ENCODE measurements around the gene CMTM5.
"Not testable (repeated sequence)": the region's sequence is repeated elsewhere in the genome, so short reads cannot be mapped to it uniquely, and the experiment has no call there.

CMTM5 gene

GRCh38 chr14:23379366-23380196 is 2.7 kb downstream of the CMTM5 start:
- peak; percentile 80 for DNase-seq

- no peak for DNase-seq
Measured at GRCh38 chr14:23380197-23380914, 3.5 kb downstream of the CMTM5 start.

- no peak for DNase-seq
Measured at GRCh38 chr14:23380976-23381375, 4.1 kb downstream of the CMTM5 start.

DNA sequence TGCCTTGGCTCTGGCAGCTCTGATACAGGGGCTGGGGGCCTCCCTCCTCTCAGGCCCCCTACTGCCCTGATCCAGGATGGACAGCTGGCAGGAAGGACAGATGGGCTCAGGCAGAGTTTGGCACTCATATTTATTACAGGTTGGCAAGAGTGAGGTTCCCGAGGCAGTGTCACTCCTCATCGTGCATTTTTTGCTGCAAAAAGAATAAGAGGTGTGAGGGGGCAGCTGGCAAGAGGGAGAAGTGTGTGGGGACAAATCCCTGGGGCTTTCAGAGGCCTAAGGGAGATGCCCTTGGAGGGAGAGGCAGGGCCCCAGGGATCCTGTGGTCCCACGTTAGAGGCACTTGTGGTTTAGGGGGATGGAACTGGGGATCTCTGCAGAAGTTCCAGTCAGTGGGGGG is 5.0 kb downstream of the CMTM5 start:
- DNase-seq = no peak

DNA sequence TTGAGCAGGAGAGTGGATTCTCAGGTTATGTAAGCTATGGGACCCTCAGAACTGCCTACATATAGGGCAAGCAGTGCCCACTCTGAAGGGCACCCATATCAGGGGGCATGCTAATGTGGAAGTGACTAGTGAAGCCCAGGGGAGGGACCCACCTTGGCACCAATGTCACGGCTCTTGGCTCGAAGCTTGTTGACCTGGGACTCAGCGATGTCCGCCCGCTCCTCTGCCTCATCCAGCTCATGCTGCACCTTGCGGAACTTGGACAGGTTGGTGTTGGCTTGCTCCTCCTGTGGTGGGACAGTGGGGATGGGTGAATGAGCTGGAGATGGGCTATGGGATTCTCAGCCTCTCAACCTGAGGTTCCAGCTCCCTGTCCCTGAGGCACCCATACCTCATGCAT is 5.4 kb downstream of the CMTM5 start:
- no peak for DNase-seq

DNA sequence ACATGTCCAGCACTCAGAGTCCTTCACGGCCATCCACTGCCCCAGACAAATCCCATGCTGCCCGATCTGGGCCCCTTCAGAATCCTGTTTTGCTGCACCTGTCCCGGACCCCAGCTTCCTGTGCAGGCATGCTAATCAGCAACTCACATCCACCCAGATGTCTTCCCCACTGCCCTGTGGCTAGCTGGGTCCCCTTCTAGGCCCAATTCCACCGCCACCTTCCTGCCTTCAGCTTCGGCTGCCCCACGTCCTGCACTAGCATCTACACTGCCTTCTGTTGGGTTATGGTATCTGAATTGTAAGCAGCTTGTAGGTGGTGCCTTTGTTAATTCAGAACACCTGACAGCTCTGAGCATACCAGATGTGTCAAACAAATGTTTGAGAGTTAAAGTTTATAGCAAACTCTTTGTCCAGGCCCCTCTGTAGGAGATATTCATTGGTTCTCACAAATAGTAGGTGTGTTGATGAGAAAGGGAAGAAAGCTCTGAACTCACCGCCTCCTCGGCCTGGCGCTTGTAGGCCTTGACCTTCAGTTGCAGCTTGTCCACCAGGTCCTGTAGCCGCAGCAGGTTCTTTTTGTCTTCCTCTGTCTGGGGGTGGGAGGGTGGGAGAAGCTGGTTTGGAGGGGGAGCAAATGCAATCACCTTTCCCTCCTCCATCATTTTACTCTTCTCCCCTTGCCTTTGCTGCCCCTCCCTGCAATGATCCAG is 6.0 kb downstream of the CMTM5 start:
- DNase-seq = no peak

DNA sequence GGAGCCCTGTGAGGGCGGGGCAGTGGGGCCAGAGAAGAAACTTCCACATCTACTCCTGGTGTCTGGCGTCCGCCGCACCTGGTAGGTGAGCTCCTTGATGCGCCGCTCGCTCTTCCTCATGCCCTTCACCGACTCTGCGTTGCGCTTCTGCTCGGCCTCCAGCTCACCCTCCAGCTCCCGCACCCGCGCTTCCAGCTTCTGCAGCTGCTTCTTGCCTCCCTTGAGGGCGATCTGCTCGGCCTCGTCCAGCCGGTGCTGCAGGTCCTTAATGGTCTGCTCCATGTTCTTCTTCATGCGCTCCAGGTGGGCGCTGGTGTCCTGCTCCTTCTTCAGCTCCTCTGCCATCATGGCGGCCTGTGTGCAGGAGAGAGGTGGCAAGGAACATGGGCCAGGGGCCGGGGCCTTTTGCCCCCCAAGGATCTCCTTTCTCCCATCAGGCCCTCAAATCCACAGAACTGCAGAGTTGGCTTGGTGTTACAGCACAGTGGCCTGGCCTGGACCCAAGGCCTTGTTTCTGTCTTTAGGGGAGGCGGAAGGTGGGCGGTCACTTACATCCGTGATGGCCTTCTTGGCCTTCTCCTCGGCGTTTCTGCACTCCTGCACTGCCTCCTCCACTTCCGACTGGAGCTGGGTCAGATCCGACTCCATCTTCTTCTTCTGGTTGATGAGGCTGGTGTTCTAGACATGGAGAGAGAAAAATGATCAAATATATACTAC is 7.7 kb downstream of the CMTM5 start:
- no peak for DNase-seq

- no peak for DNase-seq
Measured at GRCh38 chr14:23385244-23385641, 8.4 kb downstream of the CMTM5 start.

DNA sequence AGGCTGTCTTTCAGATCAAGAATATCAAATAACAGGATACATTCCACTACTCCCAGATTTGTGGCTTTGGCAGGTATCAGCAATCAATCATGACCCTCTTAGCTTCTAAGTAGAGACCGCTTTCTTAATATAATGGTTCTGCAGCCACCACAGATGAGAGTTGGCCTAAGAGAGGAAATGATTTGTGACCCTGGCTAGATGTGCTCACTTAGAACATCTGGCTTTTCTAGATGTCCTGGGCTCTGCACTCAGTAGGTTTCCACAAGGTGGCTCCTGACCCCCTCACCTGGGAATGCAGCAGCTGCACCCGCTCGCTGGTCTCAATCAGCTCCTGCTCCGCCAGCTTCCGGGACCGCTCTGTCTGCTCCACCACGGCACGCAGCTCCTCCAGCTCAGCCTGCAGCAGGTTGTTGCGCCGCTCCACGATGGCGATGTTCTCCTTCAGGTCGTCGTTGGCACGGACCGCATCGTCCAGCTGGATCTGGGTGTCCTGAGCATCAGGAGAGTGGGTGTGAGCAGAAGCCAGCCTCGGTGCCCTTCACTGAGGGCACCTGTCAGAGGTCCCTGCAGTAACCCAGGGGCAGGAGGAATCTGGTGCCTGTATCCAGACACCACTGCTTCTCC is 8.9 kb downstream of the CMTM5 start:
- no peak for DNase-seq

DNA sequence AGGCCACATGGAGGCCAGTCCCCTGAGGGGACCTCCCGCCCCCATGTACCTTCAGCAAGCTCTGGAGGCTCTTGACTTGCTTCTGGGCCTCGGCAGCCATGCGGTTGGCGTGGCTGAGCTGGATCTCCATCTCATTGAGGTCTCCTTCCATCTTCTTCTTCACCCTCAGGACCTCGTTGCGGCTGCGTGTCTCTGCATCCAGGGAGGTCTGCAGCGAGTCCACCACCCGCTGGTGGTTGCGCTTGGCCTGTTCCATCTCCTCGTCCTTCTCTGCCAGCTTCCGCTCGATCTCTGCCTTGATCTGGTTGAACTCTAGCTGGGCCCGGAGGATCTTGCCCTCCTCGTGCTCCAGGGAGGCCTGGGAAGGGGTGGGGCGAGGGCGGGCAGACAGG is 9.4 kb downstream of the CMTM5 start:
- not testable (repeated sequence) for DNase-seq

DNA sequence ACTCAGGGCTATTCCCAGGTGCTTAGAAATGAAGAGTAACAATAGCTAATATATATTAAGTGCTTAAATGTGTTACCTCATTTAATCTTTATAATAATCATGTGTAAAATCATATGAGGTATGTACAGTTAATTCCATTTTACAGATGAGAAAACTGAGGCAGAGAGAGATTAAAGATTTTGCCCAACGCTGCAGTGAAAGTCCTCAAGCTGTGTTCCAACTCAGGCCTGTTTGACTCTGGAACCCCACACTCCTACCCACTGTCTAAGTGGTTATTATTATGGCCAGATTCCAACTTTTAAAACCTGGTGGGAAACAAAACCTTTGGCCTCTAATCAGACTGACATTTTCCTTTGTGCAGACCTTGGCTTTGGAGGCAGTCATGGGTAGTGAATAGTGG is 10.2 kb downstream of the CMTM5 start:
- no peak for DNase-seq

GRCh38 chr14:23387916-23388882 is 11.4 kb downstream of the CMTM5 start:
- DNase-seq = no peak

DNA sequence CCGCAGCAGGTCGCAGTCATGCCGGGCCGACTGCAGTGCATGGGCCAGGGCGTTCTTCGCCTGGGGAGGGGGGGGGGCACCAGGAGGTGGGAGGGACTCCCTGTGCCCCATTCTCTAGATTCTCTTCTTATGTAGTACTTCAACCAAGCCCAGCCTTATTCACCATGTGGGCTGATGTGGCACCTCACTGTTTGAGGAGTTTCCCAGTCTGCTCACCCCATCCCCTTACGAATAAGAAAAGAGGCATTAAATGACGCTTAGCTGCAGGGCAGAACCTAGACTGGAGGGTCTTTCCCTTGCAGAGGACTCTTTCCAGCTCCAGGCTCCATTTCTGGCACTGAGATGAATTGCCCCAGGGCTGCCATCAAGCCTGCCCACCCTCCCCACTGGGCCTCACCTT is 12.2 kb downstream of the CMTM5 start:
- no peak for DNase-seq

DNA sequence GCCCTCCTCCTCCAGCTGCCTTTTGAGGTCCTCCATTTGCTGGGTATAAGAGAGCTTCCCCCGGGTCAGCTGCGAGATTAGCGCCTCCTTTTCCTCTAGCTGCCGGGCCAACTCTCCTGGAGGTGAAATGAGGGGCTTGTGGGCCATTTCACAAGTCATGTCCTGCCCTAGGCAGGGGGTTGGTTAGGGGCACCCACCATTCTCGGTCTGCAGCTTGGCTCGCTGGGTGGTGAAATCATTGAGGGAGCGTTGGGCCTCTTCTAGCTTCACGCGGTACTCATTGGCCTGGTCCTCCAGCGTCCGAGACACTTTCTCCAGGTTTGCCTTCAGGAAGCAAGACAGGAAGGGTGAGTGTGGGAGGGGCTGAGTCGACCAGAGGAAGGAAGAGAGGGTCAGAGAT is 12.6 kb downstream of the CMTM5 start:
- no peak for DNase-seq

DNA sequence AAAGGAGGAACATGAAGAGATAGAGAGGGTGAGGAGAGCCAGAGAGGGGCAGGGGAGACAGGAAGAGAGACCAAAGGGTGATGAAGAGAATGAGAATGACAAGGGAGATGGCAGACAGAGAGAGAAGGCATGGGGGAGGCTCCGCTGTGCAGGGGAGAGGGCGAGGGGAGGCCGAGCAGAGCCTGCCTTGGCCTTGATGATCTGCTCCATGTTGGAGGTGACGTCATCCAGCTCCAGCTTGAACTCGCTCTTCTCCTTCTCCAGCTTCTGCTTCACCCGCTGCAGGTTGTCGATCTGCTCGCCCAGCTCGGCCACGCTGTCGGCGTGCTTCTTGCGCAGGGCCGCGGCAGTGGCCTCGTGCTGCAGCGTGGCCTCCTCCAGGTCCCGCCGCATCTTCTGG is 13.0 kb downstream of the CMTM5 start:
- not testable (repeated sequence) for DNase-seq

- DNase-seq = no peak
Measured at GRCh38 chr14:23392613-23393012, 15.8 kb downstream of the CMTM5 start.

GRCh38 chr14:23396126-23396525 is 19.3 kb downstream of the CMTM5 start:
- no peak for DNase-seq

DNA sequence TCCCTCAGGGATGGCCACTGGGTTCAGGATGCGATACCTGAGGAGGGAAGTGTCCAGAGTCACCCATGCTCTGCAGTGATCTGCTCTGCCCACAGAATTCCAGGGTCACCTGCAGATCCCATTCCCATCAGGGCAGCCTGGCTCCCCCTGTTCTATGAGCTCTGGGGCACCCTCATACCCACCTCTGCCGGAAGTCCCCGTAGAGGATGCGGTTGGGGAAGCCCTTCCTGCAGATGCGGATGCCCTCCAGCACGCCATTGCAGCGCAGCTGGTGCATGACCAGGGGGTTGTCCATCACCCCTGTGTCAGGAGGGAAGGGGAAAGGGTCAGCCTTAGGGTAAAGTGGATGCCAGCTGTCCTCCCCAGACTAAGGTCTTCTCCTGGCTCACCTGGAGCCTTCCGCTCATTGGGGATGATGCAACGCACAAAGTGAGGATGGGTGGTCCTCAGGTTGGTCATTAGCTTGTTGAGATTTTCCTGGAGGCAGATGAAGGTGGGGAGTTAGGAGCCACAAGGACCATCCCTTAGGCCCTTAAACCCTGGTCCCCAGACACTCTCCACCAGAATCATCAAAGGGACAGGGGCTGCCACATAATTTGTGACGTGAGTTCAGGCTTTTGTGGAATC is 20.0 kb downstream of the CMTM5 start:
- DNase-seq = no peak

- DNase-seq = no peak
Measured at GRCh38 chr14:23398348-23398747, 21.5 kb downstream of the CMTM5 start.

GRCh38 chr14:23399136-23399535 is 22.3 kb downstream of the CMTM5 start:
- DNase-seq = no peak

DNA sequence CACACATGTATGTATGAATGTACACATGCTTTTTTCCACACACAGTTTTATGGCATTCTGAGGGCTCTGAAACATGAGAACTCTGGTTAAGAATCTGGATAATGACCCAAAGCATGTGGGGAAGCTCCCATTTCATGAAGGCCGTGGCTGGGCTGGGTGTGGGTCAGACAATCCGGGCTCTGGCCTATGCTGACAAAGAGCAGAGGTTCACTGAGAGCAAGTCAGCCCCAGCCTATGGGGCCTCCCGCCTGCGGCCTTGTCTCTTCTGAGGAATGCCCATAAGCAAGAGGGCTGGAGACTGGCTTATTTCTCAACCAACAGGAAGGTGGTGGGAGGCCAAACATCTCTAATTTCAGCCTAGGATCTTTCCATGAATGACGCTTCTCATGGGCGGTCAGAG is 22.7 kb downstream of the CMTM5 start:
- DNase-seq = no peak

All from CD4-positive, alpha-beta T cell treated with Interleukin-6 for 4 hours (primary cell).